T-cell (primary cell): Measurements from ENCODE around the gene ZNF708. TPM values are rescaled to one million over a fixed set of nuclear protein-coding genes. Genes with fewer than 3 reads are reported as not detected.
"Not testable (repeated sequence)": the region's sequence is repeated elsewhere in the genome, so short reads cannot be mapped to it uniquely, and the experiment has no call there.

Source experiments
- ATAC-seq, 4 experiments: fragments of 200-7000 bp in 3 of 4; fragments of 150-1000 bp in 1 of 4; cut with Tn5 transposase; replicated peaks in 1 of 4; 1 replicate in 3 of 4; 2 replicates in 1 of 4; pipeline ENCODE4 v1.10.0; 2021; ENCODE audit warnings: moderate library complexity in 3 of 4, mild to moderate bottlenecking in 2 of 4, moderate number of reproducible peaks in 1 of 4
- CTCF ChIA-PET, 2 donors: fragments of 300-600 bp; sonication (Branson Sonifier 250); formaldehyde crosslinking; loops; one replicate each; lab custom pipeline; 2022; ENCODE audit warnings: antibody characterized with exemption in 2 of 2; lab: Charles Lee
- POLR2A ChIA-PET, 2 donors: fragments of 300-600 bp; sonication (Branson Sonifier 250); formaldehyde crosslinking; loops; one replicate each; lab custom pipeline; 2022; ENCODE audit warnings: antibody characterized with exemption in 2 of 2; lab: Charles Lee
- DNase-seq, 35 experiments: peaks; one replicate each; pipeline versions ENCODE4 v3.0.0 to v3.0.0-alpha.2; 2013 to 2023
- H3K27ac ChIP-seq: one replicate; pipeline ENCODE4 v1.5.1; 2013; ENCODE audit warnings: low read length
- H3K27me3 ChIP-seq, 2 experiments: replicated peaks in 1 of 2; 1 replicate in 1 of 2; 2 replicates in 1 of 2; pipeline versions ENCODE4 v1.6.1 to v1.7.0; 2013; ENCODE audit warnings: low read length in 1 of 2, mixed read lengths in 1 of 2; ENCODE audit not compliant: control insufficient read depth in 2 of 2, insufficient read depth in 2 of 2; ENCODE audit errors: extremely low read depth in 1 of 2
- H3K36me3 ChIP-seq, 2 donors: 1 replicate in 1 of 2; 2 replicates in 1 of 2; pipeline versions ENCODE4 v1.6.1 to v1.7.0; 2013; ENCODE audit warnings: low read length in 1 of 2; ENCODE audit not compliant: control insufficient read depth in 2 of 2, insufficient read depth in 1 of 2; ENCODE audit errors: extremely low read depth in 1 of 2
- H3K4me1 ChIP-seq, 2 experiments: 1 replicate in 1 of 2; 2 replicates in 1 of 2; pipeline versions ENCODE4 v1.6.1 to v1.7.0; 2013; ENCODE audit warnings: low read length in 2 of 2, mixed read lengths in 1 of 2; ENCODE audit not compliant: insufficient read depth in 2 of 2, control insufficient read depth in 1 of 2; ENCODE audit errors: extremely low read depth in 1 of 2
- H3K4me3 ChIP-seq, 2 donors: 1 replicate in 1 of 2; 2 replicates in 1 of 2; pipeline versions ENCODE4 v1.5.1 to v1.7.0; 2013; ENCODE audit warnings: mild to moderate bottlenecking in 2 of 2, low read length in 1 of 2, moderate library complexity in 1 of 2; ENCODE audit not compliant: control insufficient read depth in 1 of 2; ENCODE audit errors: extremely low read depth in 1 of 2
- H3K9me3 ChIP-seq: 2 replicates; pipeline ENCODE4 v1.7.0; 2013
- H3K27ac Mint-ChIP-seq, 2 donors: one replicate each; pipeline ENCODE4 v1.8.0; 2020 to 2021; ENCODE audit warnings: mild to moderate bottlenecking in 2 of 2, mixed read lengths in 2 of 2
- H3K27me3 Mint-ChIP-seq, 2 donors: one replicate each; pipeline ENCODE4 v1.8.0; 2021 to 2022; ENCODE audit warnings: mixed read lengths in 2 of 2
- H3K36me3 Mint-ChIP-seq: one replicate; pipeline ENCODE4 v1.8.0; 2021; ENCODE audit warnings: mixed read lengths
- H3K4me1 Mint-ChIP-seq, 3 donors: one replicate each; pipeline ENCODE4 v1.8.0; 2020 to 2022; ENCODE audit warnings: mixed read lengths in 3 of 3, mild to moderate bottlenecking in 1 of 3
- H3K4me3 Mint-ChIP-seq, 3 donors: one replicate each; pipeline ENCODE4 v1.8.0; 2020 to 2022; ENCODE audit warnings: mild to moderate bottlenecking in 3 of 3, mixed read lengths in 3 of 3, moderate library complexity in 3 of 3
- H3K9me3 Mint-ChIP-seq, 3 donors: one replicate each; pipeline ENCODE4 v1.8.0; 2020 to 2022; ENCODE audit warnings: mixed read lengths in 3 of 3
- WGBS: methylation state at CpG from one replicate; pipeline ENCODE4 v1.1.5; 2013; ENCODE audit warnings: missing lambda C conversion rate; ENCODE audit not compliant: insufficient coverage; 5-methylcytosine and 5-hydroxymethylcytosine counted together
- total RNA-seq, 35 experiments: library from RNA in 6 of 35; stranded (reverse) in 6 of 35; fragments of 120-200 nt in 1 of 35; gene quantifications; one replicate each; pipeline versions ENCODE4 v1.2.1 to v1.2.4 and lab custom pipeline; 2013 to 2026

ZNF708 gene
- total RNA-seq, 5 donors from 2014 or later (not counting 1 experiment from before 2014, with no cell fraction given), result 17.5 to 41.1 (median 33.1) TPM

DNA sequence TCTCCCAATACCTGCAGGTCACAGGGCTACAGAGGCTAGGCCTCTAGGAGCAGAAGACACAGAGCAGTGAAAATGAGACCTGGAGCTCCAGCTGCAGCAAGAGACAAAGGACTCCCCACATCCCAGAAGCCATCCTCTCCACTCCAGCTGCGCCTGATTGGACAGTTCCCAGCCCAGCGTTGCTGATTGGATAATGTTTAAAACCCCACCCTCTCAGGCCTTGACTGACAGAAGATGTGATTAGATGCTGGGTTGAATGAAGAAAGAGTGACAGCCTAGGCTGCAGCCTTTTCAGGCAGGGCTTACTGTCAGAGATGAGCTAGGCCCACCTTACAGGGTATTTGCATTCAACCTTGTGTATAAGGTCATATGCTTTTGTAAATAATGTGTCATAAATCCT lies 59.4 kb downstream of the ZNF708 start:
- no peaks in the 10 kb centered on the region for H3K36me3 Mint-ChIP-seq
- H3K9me3 ChIP-seq, result no peaks in the 10 kb centered on the region
- H3K9me3 Mint-ChIP-seq, result peaks cover 5 to 44% (median 17%) of the 10 kb centered on the region in 3 donors
- peaks cover 0 to 2% of the 10 kb centered on the region in 2 experiments for H3K27me3 ChIP-seq
- ATAC-seq (no peak), DNase-seq (no peak)
- no CpG with 5 or more reads among the region's 2 CpGs for WGBS
- H3K27ac ChIP-seq, result no peak overlapping the region
- no peak overlapping the region for H3K4me3 Mint-ChIP-seq
- ChIA-PET CTCF (no interaction called here), POLR2A (no interaction called here)
- H3K4me1 ChIP-seq, result no peaks in the 10 kb centered on the region
- no peak overlapping the region for H3K4me3 ChIP-seq
- no peaks in the 10 kb centered on the region for H3K36me3 ChIP-seq
- no peaks in the 10 kb centered on the region for H3K27me3 Mint-ChIP-seq
- no peak overlapping the region for H3K27ac Mint-ChIP-seq
- no peaks in the 10 kb centered on the region for H3K4me1 Mint-ChIP-seq

DNA sequence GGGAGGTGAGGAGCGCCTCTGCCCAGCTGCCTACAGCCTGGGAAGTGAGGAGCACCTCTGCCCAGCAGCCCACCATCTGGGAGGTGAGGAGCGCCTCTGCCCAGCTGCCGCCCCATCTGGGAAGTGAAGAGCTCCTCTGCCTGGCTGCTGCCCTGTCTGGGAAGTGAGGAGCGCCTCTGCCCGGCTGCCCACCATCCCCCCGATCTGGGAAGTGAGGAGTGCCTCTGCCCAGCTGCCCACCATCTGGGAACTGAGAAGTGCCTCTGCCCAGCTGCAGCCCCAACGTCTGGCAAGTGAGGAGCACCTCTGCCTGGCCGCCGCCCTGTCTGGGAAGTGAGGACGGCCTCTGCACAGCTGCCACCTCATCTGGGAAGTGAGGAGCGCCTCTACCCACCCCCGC lies 64.3 kb downstream of the ZNF708 start:
- Mint-ChIP-seq H3K27me3 (no peaks in the 10 kb centered on the region), H3K36me3 (no peaks in the 10 kb centered on the region), H3K4me3 (no peak overlapping the region), H3K27ac (no peak overlapping the region), H3K4me1 (no peaks in the 10 kb centered on the region), H3K9me3 (peaks cover 3 to 20% (median 15%) of the 10 kb centered on the region in 3 donors)
- no peaks in the 10 kb centered on the region for H3K9me3 ChIP-seq
- ChIA-PET CTCF (no interaction called here), POLR2A (no interaction called here)
- H3K4me3 ChIP-seq, result no peak overlapping the region
- ATAC-seq (no peak), DNase-seq (no peak)
- 91% methylated on average over 12 of the region's 12 CpGs for WGBS
- no peaks in the 10 kb centered on the region for H3K4me1 ChIP-seq
- H3K27me3 ChIP-seq, result peaks cover 0 to 2% of the 10 kb centered on the region in 2 experiments
- no peaks in the 10 kb centered on the region for H3K36me3 ChIP-seq
- no peak overlapping the region for H3K27ac ChIP-seq

DNA sequence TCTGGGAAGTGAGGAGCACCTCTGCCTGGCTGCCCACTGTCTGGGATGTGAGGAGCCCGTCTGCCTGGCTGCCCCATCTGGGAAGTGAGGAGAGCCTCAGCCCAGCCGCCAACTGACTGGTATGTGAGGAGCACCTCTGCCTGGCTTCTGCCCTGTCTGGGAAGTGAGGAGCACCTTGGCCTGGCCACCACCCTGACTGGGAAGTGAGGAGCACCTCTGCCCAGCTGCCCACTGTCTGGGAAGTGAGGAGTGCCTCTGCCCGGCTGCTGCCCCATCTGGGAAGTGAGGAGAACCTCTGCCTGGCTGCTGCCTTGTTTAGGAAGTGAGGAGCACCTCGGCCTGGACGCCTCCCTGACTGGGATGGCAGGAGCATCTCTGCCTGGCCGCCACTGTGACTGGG lies 64.8 kb downstream of the ZNF708 start:
- ATAC-seq (no peak), DNase-seq (no peak)
- CTCF ChIA-PET, result no interaction called here
- Mint-ChIP-seq H3K9me3 (peaks cover 3 to 16% (median 15%) of the 10 kb centered on the region in 3 donors), H3K27ac (no peak overlapping the region), H3K4me3 (no peak overlapping the region), H3K4me1 (no peaks in the 10 kb centered on the region), H3K36me3 (no peaks in the 10 kb centered on the region), H3K27me3 (no peaks in the 10 kb centered on the region)
- Histone ChIP-seq H3K36me3 (no peaks in the 10 kb centered on the region), H3K4me1 (no peaks in the 10 kb centered on the region), H3K27me3 (peaks cover 0 to 2% of the 10 kb centered on the region in 2 experiments), H3K4me3 (no peak overlapping the region), H3K27ac (no peak overlapping the region), H3K9me3 (no peaks in the 10 kb centered on the region)
- POLR2A ChIA-PET, result no interaction called here
- 94% methylated on average over 6 of the region's 6 CpGs for WGBS

DNA sequence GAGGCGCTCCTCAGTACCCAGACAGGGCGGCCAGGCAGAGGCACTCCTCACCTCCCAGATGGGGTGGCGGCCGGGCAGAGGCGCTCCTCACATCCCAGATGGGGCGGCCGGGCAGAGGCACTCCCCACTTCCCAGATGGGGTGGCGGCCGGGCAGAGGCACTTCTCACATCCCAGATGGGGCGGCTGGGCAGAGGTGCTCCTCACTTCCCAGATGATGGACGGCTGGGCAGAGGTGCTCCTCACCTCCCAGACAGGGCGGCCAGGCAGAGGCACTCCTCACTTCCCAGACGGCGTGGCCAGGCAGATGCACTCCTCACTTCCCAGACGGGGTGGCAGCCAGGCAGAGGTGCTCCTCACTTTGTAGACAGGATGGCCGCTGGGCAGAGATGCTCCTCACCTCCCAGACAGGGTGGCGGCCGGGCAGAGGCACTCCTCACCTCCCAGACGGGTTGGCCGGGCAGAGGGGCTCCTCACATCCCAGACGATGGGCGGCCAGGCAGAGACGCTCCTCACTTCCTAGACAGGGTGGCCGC lies 68.3 kb downstream of the ZNF708 start:
- H3K27ac Mint-ChIP-seq, H3K27me3 Mint-ChIP-seq, H3K27ac ChIP-seq, CTCF ChIA-PET, ATAC-seq, H3K36me3 ChIP-seq, POLR2A ChIA-PET, H3K4me3 ChIP-seq, H3K9me3 ChIP-seq, H3K4me1 Mint-ChIP-seq, H3K36me3 Mint-ChIP-seq, DNase-seq, H3K27me3 ChIP-seq, H3K4me1 ChIP-seq, H3K4me3 Mint-ChIP-seq: not testable (repeated sequence)
- WGBS, result 97% methylated on average over 11 of the region's 24 CpGs
- peaks cover 3 to 12% (median 6%) of the 10 kb centered on the region in 3 donors for H3K9me3 Mint-ChIP-seq

DNA sequence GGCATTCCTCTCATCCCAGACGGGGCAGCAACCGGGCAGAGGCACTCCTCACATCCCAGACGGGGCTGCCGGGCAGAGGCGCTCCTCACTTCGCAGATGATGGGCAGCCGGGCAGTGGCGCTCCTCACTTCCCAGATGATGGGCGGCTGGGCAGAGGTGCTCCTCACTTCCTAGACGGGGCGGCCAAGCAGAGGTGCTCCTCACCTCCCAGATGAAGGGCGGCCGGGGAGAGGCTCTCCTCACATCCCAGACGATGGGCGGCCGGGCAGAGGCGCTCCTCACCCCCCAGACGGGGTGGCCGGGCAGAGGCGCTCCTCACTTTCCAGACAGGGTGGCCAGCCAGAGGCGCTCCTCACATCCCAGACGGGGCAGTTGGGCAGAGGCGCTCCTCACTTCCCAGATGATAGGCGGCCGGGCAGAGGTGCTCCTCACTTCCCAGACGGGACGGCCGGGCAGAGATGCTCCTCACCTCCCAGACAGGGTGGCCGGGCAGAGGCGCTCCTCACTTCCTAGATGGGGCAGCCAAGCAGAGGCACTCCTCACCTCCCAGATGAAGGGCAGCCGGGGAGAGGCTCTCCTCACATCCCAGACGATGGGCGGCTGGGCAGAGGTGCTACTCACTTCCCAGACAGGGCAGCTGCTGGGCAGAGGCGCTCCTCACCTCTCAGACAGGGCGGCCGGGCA lies 68.9 kb downstream of the ZNF708 start:
- no peaks in the 10 kb centered on the region for H3K9me3 ChIP-seq
- H3K27me3 ChIP-seq, result peaks cover 0 to 2% of the 10 kb centered on the region in 2 experiments
- H3K4me3 Mint-ChIP-seq, result no peak overlapping the region
- no peaks in the 10 kb centered on the region for H3K4me1 Mint-ChIP-seq
- H3K4me3 ChIP-seq, result no peak overlapping the region
- no peaks in the 10 kb centered on the region for H3K36me3 ChIP-seq
- ATAC-seq, result no peak
- H3K27ac Mint-ChIP-seq, result no peak overlapping the region
- no peak overlapping the region for H3K27ac ChIP-seq
- CTCF ChIA-PET, result no interaction called here
- 93% methylated on average over 34 of the region's 36 CpGs for WGBS
- no peaks in the 10 kb centered on the region for H3K36me3 Mint-ChIP-seq
- no peak for DNase-seq
- POLR2A ChIA-PET, result no interaction called here
- H3K9me3 Mint-ChIP-seq, result peaks cover 3 to 12% (median 6%) of the 10 kb centered on the region in 3 donors
- no peaks in the 10 kb centered on the region for H3K4me1 ChIP-seq
- no peaks in the 10 kb centered on the region for H3K27me3 Mint-ChIP-seq

DNA sequence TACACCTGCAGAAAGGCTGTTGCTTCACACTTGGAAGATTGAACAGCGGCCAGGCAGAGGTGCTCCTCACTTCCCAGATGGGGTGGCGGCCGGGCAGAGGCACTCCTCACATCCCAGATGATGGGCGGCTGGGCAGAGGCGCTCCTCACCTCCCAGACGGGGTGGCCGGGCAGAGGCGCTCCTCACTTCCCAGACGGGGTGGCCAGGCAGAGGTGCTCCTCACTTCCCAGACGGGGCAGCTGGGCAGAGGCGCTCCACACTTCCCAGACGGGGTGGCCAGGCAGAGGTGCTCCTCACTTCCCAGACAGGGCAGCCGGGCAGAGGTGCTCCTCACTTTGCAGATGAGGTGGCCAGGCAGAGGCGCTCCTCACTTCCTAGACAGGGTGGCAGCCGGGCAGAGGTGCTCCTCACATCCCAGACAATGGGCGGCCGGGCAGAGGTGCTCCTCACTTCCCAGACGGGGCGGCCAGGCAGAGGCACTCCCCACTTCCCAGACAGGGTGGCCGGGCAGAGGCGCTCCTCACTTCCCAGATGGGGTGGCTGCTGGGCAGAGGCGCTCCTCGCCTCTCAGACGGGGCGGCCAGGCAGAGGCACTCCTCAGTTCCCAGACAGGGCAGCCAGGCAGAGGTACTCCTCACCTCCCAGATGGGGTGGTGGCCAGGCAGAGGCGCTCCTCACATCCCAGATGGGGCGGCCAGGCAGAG lies 69.6 kb downstream of the ZNF708 start:
- CTCF ChIA-PET, H3K27ac Mint-ChIP-seq, H3K36me3 Mint-ChIP-seq, H3K4me1 Mint-ChIP-seq, H3K27me3 ChIP-seq, H3K4me3 ChIP-seq, DNase-seq, H3K4me1 ChIP-seq, H3K36me3 ChIP-seq, H3K27me3 Mint-ChIP-seq, POLR2A ChIA-PET, H3K9me3 ChIP-seq, ATAC-seq, H3K4me3 Mint-ChIP-seq, H3K27ac ChIP-seq: not testable (repeated sequence)
- peaks cover 3 to 12% (median 6%) of the 10 kb centered on the region in 3 donors for H3K9me3 Mint-ChIP-seq
- 85% methylated on average over 24 of the region's 27 CpGs for WGBS
